Upper lobe of left lung (tissue), 6 donors: ENCODE data around the gene PRKAR1A. TPM values are rescaled to one million over a fixed set of nuclear protein-coding genes. Genes with fewer than 3 reads are reported as not detected.

Source experiments
- ATAC-seq, 2 donors: fragments of 200-7000 bp; cut with Tn5 transposase; one replicate each; pipeline ENCODE4 v1.9.1; 2022; ENCODE audit warnings: mild to moderate bottlenecking in 2 of 2, moderate library complexity in 2 of 2; ENCODE audit not compliant: low FRiP score in 2 of 2
- DNase-seq, 2 donors: peaks; one replicate each; pipeline ENCODE4 v3.0.0-alpha.2; 2019 to 2020
- H3K27ac ChIP-seq, 4 donors: fragments of 200-600 bp; sonication (generic); one replicate each; pipeline ENCODE4 v1.5.1; 2016 to 2019
- H3K27me3 ChIP-seq, 4 donors: fragments of 200-600 bp; sonication (generic); one replicate each; pipeline ENCODE4 v1.5.1; 2017 to 2019
- H3K36me3 ChIP-seq, 4 donors: fragments of 200-600 bp; sonication (generic); one replicate each; pipeline ENCODE4 v1.5.1; 2016 to 2019
- H3K4me1 ChIP-seq, 4 donors: fragments of 200-600 bp; sonication (generic); one replicate each; pipeline ENCODE4 v1.5.1; 2018 to 2019
- H3K4me3 ChIP-seq, 4 donors: fragments of 200-600 bp; sonication (generic); one replicate each; pipeline ENCODE4 v1.5.1; 2017 to 2019; ENCODE audit warnings: mild to moderate bottlenecking in 2 of 4, moderate library complexity in 1 of 4
- H3K9me3 ChIP-seq, 4 donors: fragments of 200-600 bp; sonication (generic); one replicate each; pipeline ENCODE4 v1.5.1; 2018 to 2019
- EP300 ChIP-seq, 4 donors: sonication (generic); formaldehyde crosslinking; IDR thresholded peaks; one replicate each; pipeline ENCODE4 v1.5.1; 2017; ENCODE audit warnings: antibody characterized with exemption in 4 of 4, control low read depth in 2 of 4
- POLR2A ChIP-seq, 4 donors: fragments of 450-650 bp; IDR thresholded peaks; one replicate each; pipeline ENCODE4 v1.5.1; 2016 to 2017; ENCODE audit warnings: antibody characterized with exemption in 4 of 4, mild to moderate bottlenecking in 2 of 4
- POLR2AphosphoS5 ChIP-seq, 2 donors: sonication (generic); formaldehyde crosslinking; IDR thresholded peaks; one replicate each; pipeline ENCODE4 v1.5.1; 2017; ENCODE audit warnings: antibody characterized with exemption in 2 of 2
- WGBS, 2 donors: methylation state at CpG; one replicate each; pipeline ENCODE4 v1.1.5; 2017 to 2018; 5-methylcytosine and 5-hydroxymethylcytosine counted together
- total RNA-seq, 6 donors: library from RNA; depleted of rRNA in 4 of 6; stranded (reverse); fragments of >200 nt in 4 of 6; gene quantifications; one replicate each; pipeline versions ENCODE4 v1.1.0 to v1.2.1, GENCODE V29; 2016 to 2021
- TF ChIP-seq, protein P1 (sequence below), 6 experiments: fragments of 450-650 bp in 4 of 6; fragments of 200-600 bp in 2 of 6; sonication (generic) in 2 of 6; IDR thresholded peaks; one replicate each; pipeline ENCODE4 v1.5.1; 2016 to 2019; ENCODE audit warnings: antibody characterized with exemption in 6 of 6
- donor health status: DM: no; HTN: no; CAD: no; lungs with moderate emphysema.
- donor health status: DM: no; HTN: yes; CAD: no; lungs with severe emphysema.

PRKAR1A gene
- total RNA-seq, 6 donors from 2014 or later = 161 to 490 (median 396) TPM

GRCh38 chr17:68598545-68598961 lies 86.3 kb downstream of the PRKAR1A start:
- Histone ChIP-seq H3K9me3 (no peaks in the 10 kb centered on the region), H3K4me3 (peak overlapping the region in 3 of 4 donors; percentile 64 to 76 (median 69)), H3K4me1 (peaks cover 22 to 52% (median 36%) of the 10 kb centered on the region in 4 donors), H3K36me3 (no peaks in the 10 kb centered on the region), H3K27ac (peak overlapping the region; percentile 87 to 93 (median 90)), H3K27me3 (peaks cover 0 to 21% (median 0%) of the 10 kb centered on the region in 4 donors)
- no peak for DNase-seq
- whole genome bisulfite sequencing, 2 donors = 64 to 72% methylated on average over 4 of the region's 4 CpGs
- ATAC-seq = no peak
- TF ChIP-seq POLR2AphosphoS5 (IDR thresholded peaks at IDR 0.05) (peak in 1 of 2 donors; percentile 2), EP300 (IDR thresholded peaks at IDR 0.05) (no peak), POLR2A (IDR thresholded peaks at IDR 0.05) (no peak)

- H3K9me3 ChIP-seq = no peaks in the 10 kb centered on the region
- peaks cover 0 to 21% (median 0%) of the 10 kb centered on the region in 4 donors for H3K27me3 ChIP-seq
- DNase-seq (no peak), ATAC-seq (peak in 1 of 2 donors; percentile 66)
- TF ChIP-seq POLR2A (IDR thresholded peaks at IDR 0.05) (peak in 1 of 4 donors; percentile 58), EP300 (IDR thresholded peaks at IDR 0.05) (no peak), POLR2AphosphoS5 (IDR thresholded peaks at IDR 0.05) (peak in 1 of 2 donors; percentile 37)
- TF ChIP-seq, protein P1, sequence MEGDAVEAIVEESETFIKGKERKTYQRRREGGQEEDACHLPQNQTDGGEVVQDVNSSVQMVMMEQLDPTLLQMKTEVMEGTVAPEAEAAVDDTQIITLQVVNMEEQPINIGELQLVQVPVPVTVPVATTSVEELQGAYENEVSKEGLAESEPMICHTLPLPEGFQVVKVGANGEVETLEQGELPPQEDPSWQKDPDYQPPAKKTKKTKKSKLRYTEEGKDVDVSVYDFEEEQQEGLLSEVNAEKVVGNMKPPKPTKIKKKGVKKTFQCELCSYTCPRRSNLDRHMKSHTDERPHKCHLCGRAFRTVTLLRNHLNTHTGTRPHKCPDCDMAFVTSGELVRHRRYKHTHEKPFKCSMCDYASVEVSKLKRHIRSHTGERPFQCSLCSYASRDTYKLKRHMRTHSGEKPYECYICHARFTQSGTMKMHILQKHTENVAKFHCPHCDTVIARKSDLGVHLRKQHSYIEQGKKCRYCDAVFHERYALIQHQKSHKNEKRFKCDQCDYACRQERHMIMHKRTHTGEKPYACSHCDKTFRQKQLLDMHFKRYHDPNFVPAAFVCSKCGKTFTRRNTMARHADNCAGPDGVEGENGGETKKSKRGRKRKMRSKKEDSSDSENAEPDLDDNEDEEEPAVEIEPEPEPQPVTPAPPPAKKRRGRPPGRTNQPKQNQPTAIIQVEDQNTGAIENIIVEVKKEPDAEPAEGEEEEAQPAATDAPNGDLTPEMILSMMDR (IDR thresholded peaks at IDR 0.05) = no peak
- H3K4me1 ChIP-seq = peaks cover 27 to 52% (median 35%) of the 10 kb centered on the region in 4 donors
- WGBS, 2 donors = 56 to 61% methylated on average over 4 of the region's 4 CpGs
- no peaks in the 10 kb centered on the region for H3K36me3 ChIP-seq
- H3K27ac ChIP-seq = peak overlapping the region; percentile 87 to 93 (median 90)
- H3K4me3 ChIP-seq = peak overlapping the region; percentile 14 to 76 (median 66)
Observed at GRCh38 chr17:68599091-68599490, 86.9 kb downstream of the PRKAR1A start.

- TF ChIP-seq POLR2AphosphoS5 (IDR thresholded peaks at IDR 0.05) (no peak), EP300 (IDR thresholded peaks at IDR 0.05) (no peak), POLR2A (IDR thresholded peaks at IDR 0.05) (no peak)
- TF ChIP-seq, protein P1 (IDR thresholded peaks at IDR 0.05) = no peak
- DNase-seq (no peak), ATAC-seq (peak; percentile 1 to 2)
- Histone ChIP-seq H3K27me3 (peaks cover 0 to 21% (median 0%) of the 10 kb centered on the region in 4 donors), H3K36me3 (no peaks in the 10 kb centered on the region), H3K4me3 (peak overlapping the region; percentile 50 to 76 (median 66)), H3K9me3 (no peaks in the 10 kb centered on the region), H3K27ac (peak overlapping the region; percentile 87 to 93 (median 90)), H3K4me1 (peaks cover 27 to 52% (median 35%) of the 10 kb centered on the region in 4 donors)
- 26 to 39% methylated on average over 16 to 18 of the region's 18 CpGs for WGBS, 2 donors
Observed at GRCh38 chr17:68599552-68600066, 87.4 kb downstream of the PRKAR1A start.

- no peaks in the 10 kb centered on the region for H3K9me3 ChIP-seq
- H3K27ac ChIP-seq = peak overlapping the region; percentile 87 to 93 (median 90)
- peaks cover 22 to 49% (median 33%) of the 10 kb centered on the region in 4 donors for H3K4me1 ChIP-seq
- peaks cover 0 to 21% (median 0%) of the 10 kb centered on the region in 4 donors for H3K27me3 ChIP-seq
- no peak for TF ChIP-seq EP300 (IDR thresholded peaks at IDR 0.05)
- peak in 1 of 2 donors; percentile 15 for TF ChIP-seq POLR2AphosphoS5 (IDR thresholded peaks at IDR 0.05)
- TF ChIP-seq POLR2A (IDR thresholded peaks at IDR 0.05) = peak in 1 of 4 donors; percentile 58
- TF ChIP-seq, protein P1 (IDR thresholded peaks at IDR 0.05) = peak in 5 of 6 experiments; percentile 30 to 71 (median 36)
- H3K4me3 ChIP-seq = peak overlapping the region; percentile 50 to 76 (median 66)
- no peaks in the 10 kb centered on the region for H3K36me3 ChIP-seq
- WGBS, 2 donors = 2% methylated on average over 26 of the region's 88 CpGs; no CpG with 5 or more reads in 1 of the 2 donors
- DNase-seq (peak; percentile 75 to 91), ATAC-seq (peak; percentile 36 to 56)
Observed at GRCh38 chr17:68600067-68600930, 88.1 kb downstream of the PRKAR1A start.

Other genes with a start within 250 kb of the PRKAR1A start
- gene SLC16A6, start 221.3 kb upstream of the PRKAR1A start, total RNA-seq = 1 to 10 TPM; 2.4 to 9.9 (median 6.5) TPM
- gene ARSG, start 220.9 kb upstream of the PRKAR1A start, total RNA-seq = 10 to 100 TPM in 2 of 6 donors, 1 to 10 TPM in 4; 3.6 to 16.8 (median 7.7) TPM
- gene WIPI1, start 54.9 kb upstream of the PRKAR1A start, total RNA-seq = 100 to 1,000 TPM in 1 of 6 donors, 10 to 100 TPM in 5; 34.7 to 151 (median 44.4) TPM
- 100 to 1,000 TPM in 2 of 6 donors, 10 to 100 TPM in 4; 40.3 to 150 (median 59.7) TPM for gene FAM20A, start 88.9 kb downstream of the PRKAR1A start, total RNA-seq